ENCODE results near the gene HOXD1. TPM values are rescaled to one million over a fixed set of nuclear protein-coding genes. Genes with fewer than 3 reads are reported as not detected.

The HOXD1 gene
- total RNA-seq, 1 experiment from 2014 or later, result not detected

DNA sequence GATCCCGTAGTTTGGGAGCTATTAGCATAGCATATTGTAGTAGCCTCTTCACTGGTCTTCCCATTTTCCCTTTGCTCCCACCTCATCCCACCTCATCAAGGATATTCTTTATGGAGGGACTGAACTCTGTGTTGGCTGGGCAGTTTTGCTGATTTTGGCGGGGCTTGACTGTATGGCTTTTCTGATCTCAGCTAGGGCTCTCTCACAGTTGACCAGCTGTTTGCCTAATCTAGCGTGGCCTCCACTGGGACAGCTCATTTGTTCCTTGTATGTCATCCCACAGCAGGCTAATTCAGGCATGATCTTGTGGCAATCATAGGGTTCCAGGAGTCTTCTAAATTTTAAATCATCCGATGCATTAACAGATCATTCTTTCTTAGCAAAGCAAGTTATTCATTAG, 50.6 kb downstream of the HOXD1 start:
- H3K27ac Mint-ChIP-seq (ENCODE audit: low read depth, unreplicated experiment), result no peak overlapping the region
- no peaks in the 10 kb centered on the region for H3K27me3 Mint-ChIP-seq (ENCODE audit: insufficient read depth, unreplicated experiment)
- CTCF ChIA-PET, result interaction anchor here (0.5 to 2.2 kb wide), 7 partner anchors 8 to 577 kb away, joined by 3 to 4 read pairs (median 3); no protein-coding TSS in a partner anchor
- intact Hi-C loops (cut with micrococcal nuclease), result no loop called here
- no peak overlapping the region for H3K4me3 Mint-ChIP-seq (ENCODE audit: unreplicated experiment)
- no peaks in the 10 kb centered on the region for H3K4me1 Mint-ChIP-seq (ENCODE audit: insufficient read depth, unreplicated experiment)
- H3K36me3 Mint-ChIP-seq (ENCODE audit: insufficient read depth, unreplicated experiment), result no peaks in the 10 kb centered on the region
- no peaks in the 10 kb centered on the region for H3K9me3 Mint-ChIP-seq (ENCODE audit: unreplicated experiment)
- no peak for DNase-seq (ENCODE audit: unreplicated experiment)
- BruUV-seq (replicated peaks), result no TSS peak
- POLR2A ChIA-PET, result no interaction called here
- TF ChIP-seq, protein P1, sequence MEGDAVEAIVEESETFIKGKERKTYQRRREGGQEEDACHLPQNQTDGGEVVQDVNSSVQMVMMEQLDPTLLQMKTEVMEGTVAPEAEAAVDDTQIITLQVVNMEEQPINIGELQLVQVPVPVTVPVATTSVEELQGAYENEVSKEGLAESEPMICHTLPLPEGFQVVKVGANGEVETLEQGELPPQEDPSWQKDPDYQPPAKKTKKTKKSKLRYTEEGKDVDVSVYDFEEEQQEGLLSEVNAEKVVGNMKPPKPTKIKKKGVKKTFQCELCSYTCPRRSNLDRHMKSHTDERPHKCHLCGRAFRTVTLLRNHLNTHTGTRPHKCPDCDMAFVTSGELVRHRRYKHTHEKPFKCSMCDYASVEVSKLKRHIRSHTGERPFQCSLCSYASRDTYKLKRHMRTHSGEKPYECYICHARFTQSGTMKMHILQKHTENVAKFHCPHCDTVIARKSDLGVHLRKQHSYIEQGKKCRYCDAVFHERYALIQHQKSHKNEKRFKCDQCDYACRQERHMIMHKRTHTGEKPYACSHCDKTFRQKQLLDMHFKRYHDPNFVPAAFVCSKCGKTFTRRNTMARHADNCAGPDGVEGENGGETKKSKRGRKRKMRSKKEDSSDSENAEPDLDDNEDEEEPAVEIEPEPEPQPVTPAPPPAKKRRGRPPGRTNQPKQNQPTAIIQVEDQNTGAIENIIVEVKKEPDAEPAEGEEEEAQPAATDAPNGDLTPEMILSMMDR (IDR thresholded peaks at IDR 0.05; ENCODE audit: unreplicated experiment), result no peak

DNA sequence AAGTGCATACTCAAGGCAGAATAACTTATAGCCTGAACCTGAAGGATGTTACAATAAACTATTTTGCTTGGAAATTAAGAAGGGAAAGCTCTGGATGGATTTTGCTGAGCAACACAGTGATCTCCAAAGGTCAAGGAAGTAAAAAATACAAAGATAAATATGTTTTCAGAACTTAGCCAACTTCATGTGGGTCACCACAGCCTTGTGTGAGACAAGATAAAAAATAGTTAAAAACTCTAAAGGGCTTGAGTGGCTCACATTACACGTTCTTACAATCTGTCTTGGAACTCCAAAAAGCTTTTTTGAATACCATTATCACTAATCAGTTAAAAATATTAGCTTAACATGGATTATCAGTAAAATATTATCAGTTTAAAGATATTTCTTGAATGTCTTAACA, 51.8 kb downstream of the HOXD1 start:
- Mint-ChIP-seq H3K4me1 (ENCODE audit: insufficient read depth, unreplicated experiment) (no peaks in the 10 kb centered on the region), H3K4me3 (ENCODE audit: unreplicated experiment) (no peak overlapping the region), H3K27me3 (ENCODE audit: insufficient read depth, unreplicated experiment) (no peaks in the 10 kb centered on the region), H3K9me3 (ENCODE audit: unreplicated experiment) (no peaks in the 10 kb centered on the region), H3K27ac (ENCODE audit: low read depth, unreplicated experiment) (no peak overlapping the region), H3K36me3 (ENCODE audit: insufficient read depth, unreplicated experiment) (no peaks in the 10 kb centered on the region)
- TF ChIP-seq, protein P1 (IDR thresholded peaks at IDR 0.05; ENCODE audit: unreplicated experiment), result no peak
- CTCF ChIA-PET, result interaction anchor here (1.4 to 2.2 kb wide), 2 partner anchors 215 to 314 kb away, joined by 3 to 4 read pairs; no protein-coding TSS in a partner anchor
- no TSS peak for BruUV-seq (replicated peaks)
- intact Hi-C loops (cut with micrococcal nuclease), result no loop called here
- POLR2A ChIA-PET, result interaction anchor here (0.6 to 1.2 kb wide), 3 partner anchors 29 to 988 kb away, joined by 3 to 5 read pairs (median 3); partner anchors contain the start of gene MTX2
- no peak for DNase-seq (ENCODE audit: unreplicated experiment)

Small RNAs within 50 kb of the gene (microRNA-seq; reads per million reads assigned to microRNA genes)
- 68.7 reads per million, percentile 69 among the genes with 10 or more reads in this experiment for gene MIR10B

Other genes starting within 250 kb of the HOXD1 start
- 21.8 and 23.3 TPM in 2 replicates for gene LNPK, start 186.4 kb upstream of the HOXD1 start, total RNA-seq (2022)
- not detected in 2 replicates for gene EVX2, start 104.7 kb upstream of the HOXD1 start, total RNA-seq (2022)
- gene HOXD13, start 95.9 kb upstream of the HOXD1 start, total RNA-seq (2022), result not detected in 2 replicates
- not detected in 2 replicates for gene HOXD12, start 88.9 kb upstream of the HOXD1 start, total RNA-seq (2022)
- not detected in 2 replicates for gene HOXD11, start 81.4 kb upstream of the HOXD1 start, total RNA-seq (2022)
- gene HOXD10, start 71.9 kb upstream of the HOXD1 start, total RNA-seq (2022), result not detected in 2 replicates
- gene HOXD9, start 65.9 kb upstream of the HOXD1 start, total RNA-seq (2022), result not detected in 2 replicates
- gene HOXD8, start 59.0 kb upstream of the HOXD1 start, total RNA-seq (2022), result not detected in 2 replicates
- not detected in 2 replicates for gene HOXD4, start 37.1 kb upstream of the HOXD1 start, total RNA-seq (2022)
- not detected in 2 replicates for gene HOXD3, start 31.4 kb upstream of the HOXD1 start, total RNA-seq (2022)
- gene MTX2, start 80.8 kb downstream of the HOXD1 start, total RNA-seq (2022), result 38.0 and 40.9 TPM in 2 replicates

All from MCF 10A (cell line).